Activated effector memory CD4-positive, alpha-beta T cell treated with anti-CD3 and anti-CD28 coated beads, Interleukin-2, amount 50 U/mL, for 16 hours (primary cell): ENCODE results near the gene ZFR.
A peak's percentile ranks its signal among the peaks of the same experiment; 100 is the strongest.
"Not testable (repeated sequence)": the region's sequence is repeated elsewhere in the genome, so short reads cannot be mapped to it uniquely, and the experiment has no call there.

Experiments
- DNase-seq: peaks from one replicate; pipeline ENCODE4 v3.0.0-alpha.2; 2020

Gene ZFR

GRCh38 chr5:32317041-32317440, 127.5 kb downstream of the ZFR start:
- no peak for DNase-seq

GRCh38 chr5:32315221-32316014, 129.1 kb downstream of the ZFR start:
- no peak for DNase-seq

- DNase-seq: no peak
Measured at GRCh38 chr5:32314658-32315057, 129.9 kb downstream of the ZFR start.

GRCh38 chr5:32314152-32314488, 130.4 kb downstream of the ZFR start:
- DNase-seq: not testable (repeated sequence)

GRCh38 chr5:32312595-32313332, 131.8 kb downstream of the ZFR start, which contains the start of gene MTMR12:
Gene MTMR12, minus strand, starts transcription at chr5:32312939. Its CDS starts 101 bp downstream, at chr5:32312838.
- DNase-seq: peak; percentile 100

- peak; percentile 79 for DNase-seq
Measured at GRCh38 chr5:32312197-32312594, 132.3 kb downstream of the ZFR start.

- no peak for DNase-seq
Measured at GRCh38 chr5:32311404-32312196, 132.9 kb downstream of the ZFR start.

GRCh38 chr5:32309761-32310160, 134.8 kb downstream of the ZFR start:
- no peak for DNase-seq

- no peak for DNase-seq
Measured at GRCh38 chr5:32308946-32309345, 135.6 kb downstream of the ZFR start.

GRCh38 chr5:32307769-32308194, 136.8 kb downstream of the ZFR start:
- DNase-seq: no peak

- DNase-seq: no peak
Measured at GRCh38 chr5:32304622-32305021, 139.9 kb downstream of the ZFR start.
